CD4-positive, alpha-beta T cell treated with Interleukin-6 at 100 ng/mL for 8 hours (primary cell): ENCODE data around the gene MCL1.
"Not testable (repeated sequence)": the region's sequence is repeated elsewhere in the genome, so short reads cannot be mapped to it uniquely, and the experiment has no call there.

Experiments used
- DNase-seq: peaks from one replicate; pipeline ENCODE4 v3.0.0-alpha.2; 2020; ENCODE audit warnings: mixed read lengths, low spot score

The MCL1 gene

DNA sequence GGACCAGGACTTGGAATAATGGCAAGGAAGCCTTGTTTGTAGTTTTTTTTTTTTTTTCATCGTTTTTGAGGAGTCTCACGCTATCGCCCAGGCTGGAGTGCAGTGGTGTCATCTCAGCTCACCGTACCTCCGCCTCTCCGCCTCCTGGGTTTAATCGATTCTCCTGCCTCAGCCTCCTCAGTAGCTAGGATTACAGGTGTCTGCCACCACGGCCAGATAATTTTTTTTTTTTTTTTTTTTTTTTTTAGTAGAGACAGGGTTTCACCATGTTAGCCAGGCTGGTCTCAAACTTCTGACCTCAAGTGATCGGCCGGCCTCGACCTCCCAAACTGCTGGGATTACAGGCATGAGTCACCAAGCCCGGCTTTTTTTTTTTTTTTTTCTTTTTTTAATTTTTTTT is 23.0 kb upstream of the MCL1 start:
- not testable (repeated sequence) for DNase-seq

DNA sequence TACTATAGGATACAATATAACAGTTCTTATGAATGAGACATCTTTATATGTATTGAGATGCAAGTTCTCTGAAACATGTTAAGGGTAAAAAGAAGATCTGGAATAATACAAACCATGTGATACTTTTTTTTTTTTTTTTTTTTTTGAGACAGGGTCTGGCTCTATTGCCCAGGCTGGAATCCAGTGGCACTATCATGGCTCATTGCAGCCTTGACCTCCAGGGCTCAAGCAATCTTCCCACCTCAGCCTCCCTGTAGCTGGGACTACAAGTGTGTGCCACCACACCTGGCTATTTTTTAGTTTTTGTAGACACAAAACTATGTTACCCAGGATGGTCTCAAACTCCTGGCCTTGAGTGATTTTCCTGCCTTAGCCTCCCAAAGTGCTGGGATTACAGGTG is 22.1 kb upstream of the MCL1 start:
- DNase-seq: no peak

DNA sequence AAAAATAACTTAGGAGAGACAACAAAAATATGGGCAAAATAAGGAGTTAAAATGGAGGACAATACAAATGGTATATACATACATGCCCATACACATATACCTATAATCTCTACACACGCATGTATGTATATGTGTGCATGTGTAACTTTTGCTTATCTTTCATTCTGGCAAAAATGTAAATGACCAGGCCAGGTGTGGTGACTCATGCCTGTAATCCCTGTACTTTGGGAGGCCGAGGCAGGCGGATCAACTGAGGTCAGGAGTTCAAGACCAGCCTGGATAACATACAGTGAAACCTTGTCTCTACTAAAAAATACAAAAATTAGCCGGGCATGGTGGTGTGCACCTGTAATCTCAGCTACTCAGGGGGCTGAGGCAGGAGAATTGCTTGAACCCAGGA is 18.9 kb upstream of the MCL1 start:
- not testable (repeated sequence) for DNase-seq

GRCh38 chr1:150596976-150597375 is 17.6 kb upstream of the MCL1 start:
- no peak for DNase-seq

GRCh38 chr1:150596095-150596892 is 16.9 kb upstream of the MCL1 start:
- no peak for DNase-seq

- no peak for DNase-seq
These were observed 3.0 kb upstream of the MCL1 start for GRCh38 chr1:150582371-150582770.

DNA sequence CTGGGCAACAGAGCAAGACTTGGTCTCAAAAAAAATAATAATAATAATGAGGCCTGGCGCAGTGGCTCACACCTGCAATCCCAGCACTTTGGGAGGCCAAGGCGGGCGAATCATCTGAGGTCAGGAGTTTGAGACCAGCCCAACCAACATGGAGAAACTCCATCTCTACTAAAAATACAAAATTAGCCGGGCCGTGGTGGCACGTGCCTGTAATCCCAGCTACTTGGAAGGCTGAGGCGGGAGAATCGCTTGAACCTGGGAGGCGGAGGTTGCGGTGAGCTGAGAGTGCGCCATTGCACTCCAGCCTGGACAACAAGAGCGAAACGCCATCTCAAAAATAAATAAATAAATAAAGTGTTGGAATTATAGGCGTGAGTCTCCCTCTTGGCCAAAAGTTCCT is 2.6 kb upstream of the MCL1 start:
- not testable (repeated sequence) for DNase-seq

- DNase-seq: not testable (repeated sequence)
These were observed 2.0 kb upstream of the MCL1 start for GRCh38 chr1:150581437-150581836.

DNA sequence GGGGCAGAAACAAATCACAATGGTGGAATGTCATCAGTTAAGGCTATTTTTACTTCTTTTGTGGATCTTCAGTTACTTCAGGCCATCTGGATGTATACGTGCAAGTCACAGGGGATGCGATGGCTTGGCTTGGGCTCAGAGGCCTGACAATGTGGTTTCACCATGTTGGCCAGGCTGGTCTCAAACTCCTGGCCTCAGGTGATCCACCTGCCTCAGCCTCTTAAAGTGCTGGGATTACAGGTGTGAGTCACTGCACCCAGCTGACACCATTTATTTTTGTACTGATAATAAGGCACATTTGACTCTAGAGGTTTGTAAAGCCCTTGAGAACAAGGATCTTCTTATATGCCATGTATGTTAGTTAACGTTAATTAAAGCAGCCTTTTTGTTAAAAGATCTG is 1.6 kb upstream of the MCL1 start:
- not testable (repeated sequence) for DNase-seq

- no peak for DNase-seq
These were observed 684 bp upstream of the MCL1 start for GRCh38 chr1:150579945-150580642.

DNA sequence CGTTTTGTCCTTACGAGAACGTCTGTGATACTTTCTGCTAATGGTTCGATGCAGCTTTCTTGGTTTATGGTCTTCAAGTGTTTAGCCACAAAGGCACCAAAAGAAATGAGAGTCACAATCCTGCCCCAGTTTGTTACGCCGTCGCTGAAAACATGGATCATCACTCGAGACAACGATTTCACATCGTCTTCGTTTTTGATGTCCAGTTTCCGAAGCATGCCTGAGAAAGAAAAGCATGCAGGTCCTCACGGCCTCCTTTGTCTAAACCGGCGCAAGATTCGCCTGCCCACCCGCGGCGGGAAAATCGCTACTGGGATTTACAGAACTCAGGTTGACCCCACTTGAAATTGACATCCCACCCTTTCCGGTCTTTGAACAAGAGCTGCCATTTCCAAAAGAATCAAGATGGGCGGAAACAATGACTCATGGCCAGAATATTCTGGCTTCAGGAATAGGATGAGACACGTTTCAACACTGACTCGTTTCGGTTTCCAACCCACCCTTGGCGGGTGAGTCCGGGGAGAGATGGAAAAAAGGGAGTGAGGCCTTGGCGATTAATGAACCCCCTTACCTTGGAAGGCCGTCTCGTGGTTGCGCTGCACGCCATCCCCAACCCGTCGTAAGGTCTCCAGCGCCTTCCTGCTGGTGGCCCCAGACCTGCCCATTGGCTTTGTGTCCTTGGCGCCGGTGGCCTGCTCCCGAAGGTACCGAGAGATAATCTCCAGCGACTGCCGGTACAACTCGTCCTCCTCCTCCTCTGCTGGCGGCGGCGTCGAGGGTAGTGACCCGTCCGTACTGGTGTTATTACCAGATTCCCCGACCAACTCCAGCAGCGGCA is 919 bp downstream of the MCL1 start:
- no peak for DNase-seq

DNA sequence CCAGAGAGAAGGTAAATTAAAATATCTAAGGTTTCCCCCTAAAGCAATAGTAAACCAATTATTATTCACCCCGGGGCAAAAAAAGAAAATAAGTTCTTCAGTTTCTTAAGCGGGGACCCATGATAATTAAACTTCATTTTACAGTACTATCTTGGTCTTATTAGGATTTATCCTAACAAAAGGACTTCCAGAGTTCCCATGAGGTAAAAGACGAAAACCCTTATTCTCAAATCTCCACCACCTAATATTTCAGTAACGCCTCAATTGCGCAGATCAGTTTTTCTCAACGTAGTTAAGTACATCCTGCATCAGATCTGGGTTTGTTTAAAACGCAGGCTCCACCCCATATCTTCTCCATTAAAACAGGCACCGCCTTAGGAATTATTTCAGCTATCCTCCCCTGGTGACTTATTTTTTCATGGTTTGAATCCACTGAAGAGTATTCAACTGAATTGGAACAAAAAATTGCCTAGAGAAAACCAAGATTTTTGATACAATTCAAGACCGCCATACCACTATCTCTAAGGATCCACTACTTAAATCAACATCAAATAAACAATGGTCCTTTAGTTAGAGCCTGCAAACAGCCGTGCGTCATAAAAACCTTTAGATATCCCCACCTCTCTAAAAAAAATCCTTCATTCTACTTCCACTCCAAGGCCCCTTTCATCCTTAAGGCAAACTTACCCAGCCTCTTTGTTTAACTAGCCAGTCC is 1.7 kb downstream of the MCL1 start:
- DNase-seq: peak; percentile 56

DNA sequence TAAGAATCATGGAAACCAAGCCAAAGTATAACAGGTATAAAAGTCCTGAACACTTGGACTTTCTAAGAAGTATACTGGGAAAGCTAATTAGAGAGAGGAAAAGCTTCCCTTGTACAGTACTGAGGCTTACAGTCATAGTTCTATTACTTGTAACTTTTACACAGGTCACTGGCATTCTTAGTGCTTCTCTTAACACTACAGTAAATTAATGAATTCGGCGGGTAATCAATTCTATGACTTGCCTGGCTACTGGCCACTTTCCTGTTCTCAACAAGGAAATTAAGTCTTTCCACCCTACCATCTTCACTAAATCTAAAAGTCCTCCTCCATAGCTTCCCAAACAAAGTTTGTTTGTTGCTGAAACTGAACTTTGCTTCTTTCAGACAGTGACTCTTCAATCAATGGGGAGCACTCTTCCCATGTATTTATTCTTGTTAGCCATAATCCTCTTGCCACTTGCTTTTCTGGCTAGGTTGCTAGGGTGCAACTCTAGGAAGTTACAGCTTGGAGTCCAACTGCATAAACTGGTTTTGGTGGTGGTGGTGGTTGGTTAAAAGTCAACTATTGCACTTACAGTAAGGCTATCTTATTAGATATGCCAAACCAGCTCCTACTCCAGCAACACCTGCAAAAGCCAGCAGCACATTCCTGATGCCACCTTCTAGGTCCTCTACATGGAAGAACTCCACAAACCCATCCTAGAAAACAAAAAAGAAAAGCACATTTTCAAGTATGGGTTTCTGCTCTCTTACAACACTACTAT is 2.4 kb downstream of the MCL1 start:
- DNase-seq: no peak

DNA sequence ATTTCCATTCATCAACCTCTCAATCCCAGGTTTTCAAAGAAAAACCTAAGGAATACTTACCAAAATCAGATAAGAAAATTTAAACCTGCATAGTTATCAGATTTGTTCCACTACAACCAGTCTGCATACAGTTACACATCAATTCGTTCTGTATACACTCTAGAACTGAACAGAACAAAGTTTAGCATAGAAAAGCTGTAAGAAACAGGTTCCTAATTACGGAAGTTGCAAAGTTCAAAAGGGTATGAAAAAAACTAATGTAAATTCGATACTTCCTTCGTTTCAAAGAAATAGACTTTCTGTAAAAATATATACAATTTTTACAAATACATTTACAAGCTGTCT is 3.1 kb downstream of the MCL1 start:
- DNase-seq: no peak

DNA sequence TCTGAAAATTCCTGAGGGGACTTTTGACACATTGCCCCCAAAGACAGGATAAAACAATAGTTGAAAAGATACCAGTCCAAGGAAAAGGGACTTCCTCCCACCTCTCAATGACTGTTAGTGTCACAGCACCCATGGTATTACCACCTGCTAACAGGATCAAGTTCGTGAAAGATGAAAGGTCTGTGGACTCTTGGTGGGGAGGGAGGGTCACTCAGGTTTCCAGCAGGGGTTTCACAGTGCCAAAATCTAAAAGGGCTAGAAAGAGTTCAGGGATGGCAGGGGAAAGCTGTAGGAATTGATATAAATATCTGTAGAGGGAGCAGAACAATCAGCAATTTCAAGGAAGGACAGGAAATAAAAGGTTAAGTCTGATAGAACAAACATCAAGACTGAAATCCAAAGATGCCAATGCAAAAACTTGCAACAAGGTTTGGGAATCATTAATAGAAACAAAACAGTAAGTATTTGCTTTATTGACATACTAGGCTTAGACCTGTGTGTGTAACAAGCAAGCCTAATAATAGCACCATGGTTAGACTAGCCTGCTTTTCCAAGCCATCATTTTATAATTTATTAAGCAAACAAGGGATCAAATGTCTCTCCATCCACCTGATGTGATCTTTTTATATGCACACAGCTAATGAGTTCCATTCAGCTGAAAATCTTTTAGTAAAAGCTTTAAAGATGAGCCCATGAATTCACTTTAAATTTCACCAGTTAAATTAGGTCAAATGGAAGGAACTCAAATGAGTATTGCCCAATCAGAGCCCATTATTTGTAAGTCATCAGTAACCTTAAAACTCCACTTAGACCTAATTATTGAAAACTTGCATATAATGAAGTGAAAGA is 3.7 kb downstream of the MCL1 start:
- no peak for DNase-seq

- DNase-seq: no peak
These were observed 4.3 kb downstream of the MCL1 start for GRCh38 chr1:150575072-150575489.

GRCh38 chr1:150574260-150575071 is 4.9 kb downstream of the MCL1 start:
- DNase-seq: no peak

DNA sequence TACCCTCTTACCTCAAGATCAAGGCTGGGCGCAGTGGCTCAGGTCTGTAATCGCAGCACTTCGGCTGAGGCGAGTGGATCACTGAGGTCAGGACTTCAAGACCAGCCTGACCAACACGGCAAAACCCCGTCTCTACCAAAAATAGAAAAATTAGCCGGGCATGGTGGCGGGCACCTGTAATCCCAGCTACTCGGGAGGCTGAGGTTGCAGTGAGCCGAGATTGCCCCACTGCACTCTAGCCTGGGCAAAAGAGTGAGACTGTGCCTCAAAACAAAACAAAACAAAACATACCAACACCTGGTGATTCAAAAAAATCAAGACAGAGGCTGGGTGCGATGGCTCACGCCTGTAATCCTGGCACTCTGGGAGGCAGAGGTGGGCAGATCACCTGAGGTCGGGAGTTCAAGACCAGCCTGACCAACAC is 5.8 kb downstream of the MCL1 start:
- DNase-seq: not testable (repeated sequence)

GRCh38 chr1:150572918-150573647 is 6.3 kb downstream of the MCL1 start:
- DNase-seq: no peak
